Vagina (tissue), 2 donors: ENCODE measurements around the gene AKAP13. TPM values are rescaled to one million over a fixed set of nuclear protein-coding genes. Genes with fewer than 3 reads are reported as not detected.

Source experiments
- DNase-seq, 2 donors: peaks; one replicate each; pipeline ENCODE4 v3.0.0-alpha.2; 2017; ENCODE audit errors: extremely low spot score in 2 of 2
- H3K27ac ChIP-seq: fragments of 200-600 bp; sonication (generic); one replicate; pipeline ENCODE4 v1.5.1; 2019
- H3K27me3 ChIP-seq: fragments of 200-600 bp; sonication (generic); one replicate; pipeline ENCODE4 v1.5.1; 2019
- H3K36me3 ChIP-seq, 2 donors: fragments of 200-600 bp; sonication (generic); one replicate each; pipeline ENCODE4 v1.5.1; 2017 to 2019
- H3K4me1 ChIP-seq: fragments of 200-600 bp; sonication (generic); one replicate; pipeline ENCODE4 v1.5.1; 2019
- H3K4me3 ChIP-seq, 2 donors: fragments of 200-600 bp; sonication (generic); 1 replicate in 1 of 2; 2 replicates in 1 of 2; pipeline ENCODE4 v1.5.1; 2016 to 2019
- H3K9me3 ChIP-seq: fragments of 200-600 bp; sonication (generic); one replicate; pipeline ENCODE4 v1.5.1; 2019
- POLR2A ChIP-seq, 2 donors: fragments of 450-650 bp; IDR thresholded peaks; one replicate each; pipeline ENCODE4 v1.6.1; 2017; ENCODE audit warnings: antibody characterized with exemption in 2 of 2, mild to moderate bottlenecking in 2 of 2, moderate library complexity in 2 of 2
- POLR2AphosphoS5 ChIP-seq, 2 donors: sonication (generic); formaldehyde crosslinking; IDR thresholded peaks; one replicate each; pipeline ENCODE4 v1.9.0; 2017; ENCODE audit warnings: antibody characterized with exemption in 2 of 2, mild to moderate bottlenecking in 2 of 2, low read depth in 1 of 2; ENCODE audit not compliant: insufficient read depth in 1 of 2
- intact Hi-C: fragments of 100-400 bp; cut with DNase I; formaldehyde crosslinking; loops from one replicate; pipeline ENCODE4 v1.15.1; 2023
- total RNA-seq: library from RNA; depleted of rRNA; stranded (reverse); fragments of >200 nt; gene quantifications from one replicate; pipeline ENCODE4 v1.2.3, GENCODE V29; 2016
- TF ChIP-seq, protein P1 (sequence below), 3 experiments: fragments of 450-650 bp in 2 of 3; fragments of 200-600 bp in 1 of 3; sonication (generic) in 1 of 3; IDR thresholded peaks; one replicate each; pipeline ENCODE4 v1.5.1; 2017 to 2019; ENCODE audit warnings: antibody characterized with exemption in 3 of 3, mild to moderate bottlenecking in 2 of 3, moderate library complexity in 2 of 3

Gene AKAP13
- total RNA-seq, 1 donor from 2014 or later, result 177 TPM

DNA sequence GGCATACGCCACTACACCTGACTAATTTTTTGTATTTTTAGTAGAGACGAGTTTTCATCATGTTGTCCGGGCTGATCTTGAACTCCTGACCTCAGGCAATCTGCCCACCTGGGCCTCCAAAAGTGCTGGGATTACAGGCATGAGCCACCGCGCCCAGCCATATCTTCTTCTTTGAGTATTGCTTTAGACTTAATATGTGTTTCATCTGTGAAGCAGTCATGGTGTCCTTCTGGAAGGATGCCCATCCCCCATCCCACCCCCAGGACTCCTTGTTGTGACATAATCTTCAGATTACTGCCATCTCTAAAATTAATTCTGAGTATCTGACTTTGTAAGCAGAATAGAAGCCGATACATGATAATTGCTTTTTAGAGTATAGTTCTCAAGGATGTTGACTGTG, 356.7 kb downstream of the AKAP13 start:
- H3K27me3 ChIP-seq, result no peaks in the 10 kb centered on the region
- no peak for DNase-seq
- H3K4me3 ChIP-seq, result no peak overlapping the region
- TF ChIP-seq POLR2AphosphoS5 (IDR thresholded peaks at IDR 0.05; ENCODE audit: insufficient read depth in 1 of 2, low read depth in 1 of 2) (no peak), POLR2A (IDR thresholded peaks at IDR 0.05) (no peak)
- TF ChIP-seq, protein P1, sequence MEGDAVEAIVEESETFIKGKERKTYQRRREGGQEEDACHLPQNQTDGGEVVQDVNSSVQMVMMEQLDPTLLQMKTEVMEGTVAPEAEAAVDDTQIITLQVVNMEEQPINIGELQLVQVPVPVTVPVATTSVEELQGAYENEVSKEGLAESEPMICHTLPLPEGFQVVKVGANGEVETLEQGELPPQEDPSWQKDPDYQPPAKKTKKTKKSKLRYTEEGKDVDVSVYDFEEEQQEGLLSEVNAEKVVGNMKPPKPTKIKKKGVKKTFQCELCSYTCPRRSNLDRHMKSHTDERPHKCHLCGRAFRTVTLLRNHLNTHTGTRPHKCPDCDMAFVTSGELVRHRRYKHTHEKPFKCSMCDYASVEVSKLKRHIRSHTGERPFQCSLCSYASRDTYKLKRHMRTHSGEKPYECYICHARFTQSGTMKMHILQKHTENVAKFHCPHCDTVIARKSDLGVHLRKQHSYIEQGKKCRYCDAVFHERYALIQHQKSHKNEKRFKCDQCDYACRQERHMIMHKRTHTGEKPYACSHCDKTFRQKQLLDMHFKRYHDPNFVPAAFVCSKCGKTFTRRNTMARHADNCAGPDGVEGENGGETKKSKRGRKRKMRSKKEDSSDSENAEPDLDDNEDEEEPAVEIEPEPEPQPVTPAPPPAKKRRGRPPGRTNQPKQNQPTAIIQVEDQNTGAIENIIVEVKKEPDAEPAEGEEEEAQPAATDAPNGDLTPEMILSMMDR (IDR thresholded peaks at IDR 0.05), result no peak
- intact Hi-C loops, result no loop called here
- peaks cover 9% of the 10 kb centered on the region for H3K4me1 ChIP-seq
- H3K9me3 ChIP-seq, result peaks cover 9% of the 10 kb centered on the region
- H3K36me3 ChIP-seq, result peaks cover 2 to 73% of the 10 kb centered on the region in 2 donors
- no peak overlapping the region for H3K27ac ChIP-seq

- intact Hi-C loops, result no loop called here
- peak in 1 of 2 donors; percentile 52 for DNase-seq
- no peak overlapping the region for H3K27ac ChIP-seq
- TF ChIP-seq POLR2AphosphoS5 (IDR thresholded peaks at IDR 0.05; ENCODE audit: insufficient read depth in 1 of 2, low read depth in 1 of 2) (no peak), POLR2A (IDR thresholded peaks at IDR 0.05) (no peak)
- TF ChIP-seq, protein P1 (IDR thresholded peaks at IDR 0.05), result no peak
- peaks cover 19% of the 10 kb centered on the region for H3K4me1 ChIP-seq
- H3K9me3 ChIP-seq, result no peaks in the 10 kb centered on the region
- H3K27me3 ChIP-seq, result no peaks in the 10 kb centered on the region
- no peak overlapping the region for H3K4me3 ChIP-seq
- H3K36me3 ChIP-seq, result peaks cover 0 to 73% of the 10 kb centered on the region in 2 donors
Observed at GRCh38 chr15:85741021-85741421, 360.6 kb downstream of the AKAP13 start.

GRCh38 chr15:85741662-85742061, 361.3 kb downstream of the AKAP13 start:
- peaks cover 19% of the 10 kb centered on the region for H3K4me1 ChIP-seq
- H3K27ac ChIP-seq, result peak overlapping the region; percentile 20
- TF ChIP-seq, protein P1 (IDR thresholded peaks at IDR 0.05), result no peak
- TF ChIP-seq POLR2A (IDR thresholded peaks at IDR 0.05), result no peak
- H3K9me3 ChIP-seq, result no peaks in the 10 kb centered on the region
- H3K36me3 ChIP-seq, result peaks cover 0 to 72% of the 10 kb centered on the region in 2 donors
- no peaks in the 10 kb centered on the region for H3K27me3 ChIP-seq
- DNase-seq, result no peak
- intact Hi-C loops, result no loop called here
- H3K4me3 ChIP-seq, result no peak overlapping the region

DNA sequence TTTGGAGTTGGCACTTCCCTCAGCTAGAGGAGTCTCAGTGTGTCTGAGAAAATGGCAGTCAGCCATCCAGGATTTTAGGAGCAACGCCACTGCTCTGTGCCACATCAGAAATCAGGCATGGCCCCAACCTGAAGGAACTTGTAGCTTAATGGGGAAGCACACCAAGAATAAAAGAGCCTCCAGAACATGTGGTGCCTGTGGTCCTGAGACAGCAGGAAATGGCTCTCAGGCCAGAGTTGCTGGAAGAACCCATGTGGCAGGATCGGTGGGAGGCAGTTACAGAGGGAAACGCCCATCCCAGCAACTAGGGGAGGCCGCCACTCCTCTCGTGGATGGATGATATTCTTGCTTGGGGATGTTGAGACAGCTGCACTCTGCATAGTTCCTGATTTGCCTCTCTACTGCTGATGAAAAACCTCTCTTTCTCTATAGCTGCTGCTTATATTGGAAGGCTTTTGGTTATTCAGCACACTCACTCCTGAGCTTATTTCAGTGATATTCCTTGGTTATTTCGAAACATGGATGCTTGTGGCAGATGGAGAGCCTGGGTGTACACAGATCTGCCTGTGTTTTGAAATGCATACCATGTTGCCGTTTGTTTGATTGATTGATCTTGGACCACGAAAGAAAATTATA, 361.9 kb downstream of the AKAP13 start:
- Histone ChIP-seq H3K27ac (peak overlapping the region; percentile 20), H3K4me1 (peaks cover 19% of the 10 kb centered on the region), H3K27me3 (no peaks in the 10 kb centered on the region), H3K36me3 (peaks cover 0 to 72% of the 10 kb centered on the region in 2 donors), H3K4me3 (no peak overlapping the region), H3K9me3 (no peaks in the 10 kb centered on the region)
- intact Hi-C loops, result no loop called here
- TF ChIP-seq POLR2AphosphoS5 (IDR thresholded peaks at IDR 0.05; ENCODE audit: insufficient read depth in 1 of 2, low read depth in 1 of 2) (no peak), POLR2A (IDR thresholded peaks at IDR 0.05) (no peak)
- TF ChIP-seq, protein P1 (IDR thresholded peaks at IDR 0.05), result no peak
- DNase-seq, result peak in 1 of 2 donors; percentile 80

- Histone ChIP-seq H3K27ac (no peak overlapping the region), H3K36me3 (peaks cover 0 to 71% of the 10 kb centered on the region in 2 donors), H3K9me3 (no peaks in the 10 kb centered on the region), H3K27me3 (no peaks in the 10 kb centered on the region), H3K4me3 (no peak overlapping the region), H3K4me1 (peaks cover 24% of the 10 kb centered on the region)
- intact Hi-C loops, result no loop called here
- TF ChIP-seq, protein P1 (IDR thresholded peaks at IDR 0.05), result no peak
- TF ChIP-seq POLR2AphosphoS5 (IDR thresholded peaks at IDR 0.05; ENCODE audit: insufficient read depth in 1 of 2, low read depth in 1 of 2) (no peak), POLR2A (IDR thresholded peaks at IDR 0.05) (no peak)
- DNase-seq, result no peak
Observed at GRCh38 chr15:85743392-85744055, 363.1 kb downstream of the AKAP13 start.
